Adrenal gland (tissue), 5 donors: ENCODE data around the gene PSMD7.

Experiments
- POLR2A ChIP-seq, 2 donors: fragments of 450-650 bp; IDR thresholded peaks; one replicate each; pipeline ENCODE4 v1.6.1; 2017; ENCODE audit warnings: antibody characterized with exemption in 2 of 2, mild to moderate bottlenecking in 2 of 2, moderate library complexity in 1 of 2
- TF ChIP-seq, protein P1 (sequence below), 6 experiments: fragments of 450-650 bp in 4 of 6; fragments of 200-600 bp in 2 of 6; sonication (generic) in 1 of 6; IDR thresholded peaks; 1 replicate in 5 of 6; 2 replicates in 1 of 6; pipeline versions ENCODE4 v1.5.1 to v1.8.0; 2016 to 2021; ENCODE audit warnings: antibody characterized with exemption in 6 of 6, mild to moderate bottlenecking in 2 of 6, moderate library complexity in 1 of 6
- donor health status: DM: no; HTN: no; CAD: no.

DNA sequence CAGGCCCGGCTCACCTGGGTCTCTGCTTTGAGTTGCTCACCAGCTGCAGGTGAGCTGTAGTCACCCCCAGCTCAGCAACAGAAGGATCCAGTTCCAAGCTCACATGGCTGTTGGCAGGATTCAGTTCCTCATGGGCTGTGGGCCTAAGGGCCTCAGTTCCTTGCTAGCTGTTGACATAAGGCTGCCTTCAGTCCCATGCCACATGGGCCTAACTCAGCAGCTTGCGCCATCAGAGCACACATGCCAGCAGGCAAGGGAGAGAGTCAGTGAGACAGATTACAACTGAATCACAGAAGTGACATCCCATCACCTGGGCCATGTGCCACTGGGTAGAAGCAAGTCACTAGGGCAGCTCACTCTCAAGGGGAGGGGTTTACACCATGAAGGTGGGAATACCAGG is 24.7 kb downstream of the PSMD7 start:
- TF ChIP-seq, protein P1, sequence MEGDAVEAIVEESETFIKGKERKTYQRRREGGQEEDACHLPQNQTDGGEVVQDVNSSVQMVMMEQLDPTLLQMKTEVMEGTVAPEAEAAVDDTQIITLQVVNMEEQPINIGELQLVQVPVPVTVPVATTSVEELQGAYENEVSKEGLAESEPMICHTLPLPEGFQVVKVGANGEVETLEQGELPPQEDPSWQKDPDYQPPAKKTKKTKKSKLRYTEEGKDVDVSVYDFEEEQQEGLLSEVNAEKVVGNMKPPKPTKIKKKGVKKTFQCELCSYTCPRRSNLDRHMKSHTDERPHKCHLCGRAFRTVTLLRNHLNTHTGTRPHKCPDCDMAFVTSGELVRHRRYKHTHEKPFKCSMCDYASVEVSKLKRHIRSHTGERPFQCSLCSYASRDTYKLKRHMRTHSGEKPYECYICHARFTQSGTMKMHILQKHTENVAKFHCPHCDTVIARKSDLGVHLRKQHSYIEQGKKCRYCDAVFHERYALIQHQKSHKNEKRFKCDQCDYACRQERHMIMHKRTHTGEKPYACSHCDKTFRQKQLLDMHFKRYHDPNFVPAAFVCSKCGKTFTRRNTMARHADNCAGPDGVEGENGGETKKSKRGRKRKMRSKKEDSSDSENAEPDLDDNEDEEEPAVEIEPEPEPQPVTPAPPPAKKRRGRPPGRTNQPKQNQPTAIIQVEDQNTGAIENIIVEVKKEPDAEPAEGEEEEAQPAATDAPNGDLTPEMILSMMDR (IDR thresholded peaks at IDR 0.05) = no peak
- TF ChIP-seq POLR2A (IDR thresholded peaks at IDR 0.05) = no peak
